GM19238 (cell line): ENCODE results near the gene TANC1.

Experiments used
- DNase-seq: peaks from one replicate; pipeline ENCODE4 v3.0.0; 2011; ENCODE audit warnings: low spot score; ENCODE audit not compliant: insufficient read length

TANC1 gene

GRCh38 chr2:158968396-158969161, at the start of gene TANC1:
TANC1 (plus strand) TSS chr2:158968640; CDS start chr2:159065911, 97,271 bp downstream.
- DNase-seq = peak; percentile 54

- no peak for DNase-seq
Measured at GRCh38 chr2:158921599-158922408, 46.6 kb upstream of the TANC1 start.

- DNase-seq = no peak
Measured at GRCh38 chr2:158922601-158923000, 45.8 kb upstream of the TANC1 start.

- DNase-seq = no peak
Measured at GRCh38 chr2:158923180-158923594, 45.3 kb upstream of the TANC1 start.

- DNase-seq = no peak
Measured at GRCh38 chr2:158923641-158924040, 44.8 kb upstream of the TANC1 start.

- DNase-seq = no peak
Measured at GRCh38 chr2:158926478-158926948, 41.9 kb upstream of the TANC1 start.

- DNase-seq = no peak
Measured at GRCh38 chr2:158928515-158928914, 39.9 kb upstream of the TANC1 start.

- DNase-seq = no peak
Measured at GRCh38 chr2:158928965-158929364, 39.5 kb upstream of the TANC1 start.

- no peak for DNase-seq
Measured at GRCh38 chr2:158931572-158931971, 36.9 kb upstream of the TANC1 start.

- DNase-seq = no peak
Measured at GRCh38 chr2:158932131-158932645, 36.3 kb upstream of the TANC1 start.

GRCh38 chr2:158934170-158934569, 34.3 kb upstream of the TANC1 start:
- DNase-seq = no peak

- DNase-seq = no peak
Measured at GRCh38 chr2:158935617-158936016, 32.8 kb upstream of the TANC1 start.

- DNase-seq = no peak
Measured at GRCh38 chr2:158936978-158937377, 31.5 kb upstream of the TANC1 start.

- no peak for DNase-seq
Measured at GRCh38 chr2:158940356-158940755, 28.1 kb upstream of the TANC1 start.

GRCh38 chr2:158943973-158944372, 24.5 kb upstream of the TANC1 start:
- DNase-seq = no peak

GRCh38 chr2:158948964-158949699, 19.3 kb upstream of the TANC1 start:
- no peak for DNase-seq

GRCh38 chr2:158953454-158953853, 15.0 kb upstream of the TANC1 start:
- no peak for DNase-seq

GRCh38 chr2:158953926-158954763, 14.3 kb upstream of the TANC1 start:
- DNase-seq = no peak

- DNase-seq = no peak
Measured at GRCh38 chr2:158955842-158956365, 12.5 kb upstream of the TANC1 start.

GRCh38 chr2:158958365-158958764, 10.1 kb upstream of the TANC1 start:
- no peak for DNase-seq
